SK-N-SH (cell line): ENCODE results near the gene RICTOR.

Source experiments
- CHD2 ChIP-seq: fragments of 150-350 bp; IDR thresholded peaks from 2 replicates; pipeline ENCODE4 v1.6.1; 2018; ENCODE audit warnings: low read length; ENCODE audit not compliant: partially characterized antibody
- FOXJ3 ChIP-seq: sonication (generic); formaldehyde crosslinking; IDR thresholded peaks from 2 replicates; pipeline ENCODE4 v1.5.1; 2020; ENCODE audit warnings: mild to moderate bottlenecking, missing genetic modification reagents
- FOXM1 ChIP-seq: IDR thresholded peaks from 2 replicates; pipeline ENCODE4 v1.4.0; 2012; ENCODE audit warnings: low read depth, mild to moderate bottlenecking
- MXI1 ChIP-seq: IDR thresholded peaks from 2 replicates; pipeline ENCODE4 v1.6.1; 2012; ENCODE audit warnings: mild to moderate bottlenecking, low read depth, low read length, improper control_type of control experiment
- NFIC ChIP-seq: IDR thresholded peaks from 2 replicates; pipeline ENCODE4 v1.4.0; 2012; ENCODE audit warnings: borderline replicate concordance
- POLR2AphosphoS5 ChIP-seq: IDR thresholded peaks from 2 replicates; pipeline ENCODE4 v1.6.1; 2012; ENCODE audit warnings: low read depth, low read length
- RCOR1 ChIP-seq: fragments of 150-350 bp; IDR thresholded peaks from 2 replicates; pipeline ENCODE4 v1.6.1; 2017; ENCODE audit warnings: antibody characterized with exemption, low read length
- REST ChIP-seq: IDR thresholded peaks from 2 replicates; pipeline ENCODE4 v1.6.1; 2012; ENCODE audit warnings: mild to moderate bottlenecking, low read depth, low read length, moderate library complexity
- SIN3A ChIP-seq: IDR thresholded peaks from 2 replicates; pipeline ENCODE4 v1.6.1; 2012; ENCODE audit warnings: low read depth, mild to moderate bottlenecking, low read length, moderate library complexity, borderline replicate concordance
- TCF12 ChIP-seq: IDR thresholded peaks from 2 replicates; pipeline ENCODE4 v1.4.0; 2012
- USF1 ChIP-seq: IDR thresholded peaks from 2 replicates; pipeline ENCODE4 v1.4.0; 2012; ENCODE audit warnings: low read depth, borderline replicate concordance
- TF ChIP-seq, protein P1 (sequence below): fragments of 200-600 bp; sonication (generic); IDR thresholded peaks from 2 replicates; pipeline ENCODE4 v1.6.1; 2017; ENCODE audit warnings: antibody characterized with exemption, mild to moderate bottlenecking, moderate library complexity
- TF ChIP-seq, protein P2 (sequence below): IDR thresholded peaks from 2 replicates; pipeline ENCODE4 v1.4.0; 2012; ENCODE audit warnings: low read depth
- TF ChIP-seq, protein P3 (sequence below): fragments of 150-350 bp; IDR thresholded peaks from 2 replicates; pipeline ENCODE4 v1.6.1; 2017; ENCODE audit warnings: antibody characterized with exemption, low read length, low read depth, borderline replicate concordance

- no peak for TF ChIP-seq RCOR1
- TF ChIP-seq, protein P1, sequence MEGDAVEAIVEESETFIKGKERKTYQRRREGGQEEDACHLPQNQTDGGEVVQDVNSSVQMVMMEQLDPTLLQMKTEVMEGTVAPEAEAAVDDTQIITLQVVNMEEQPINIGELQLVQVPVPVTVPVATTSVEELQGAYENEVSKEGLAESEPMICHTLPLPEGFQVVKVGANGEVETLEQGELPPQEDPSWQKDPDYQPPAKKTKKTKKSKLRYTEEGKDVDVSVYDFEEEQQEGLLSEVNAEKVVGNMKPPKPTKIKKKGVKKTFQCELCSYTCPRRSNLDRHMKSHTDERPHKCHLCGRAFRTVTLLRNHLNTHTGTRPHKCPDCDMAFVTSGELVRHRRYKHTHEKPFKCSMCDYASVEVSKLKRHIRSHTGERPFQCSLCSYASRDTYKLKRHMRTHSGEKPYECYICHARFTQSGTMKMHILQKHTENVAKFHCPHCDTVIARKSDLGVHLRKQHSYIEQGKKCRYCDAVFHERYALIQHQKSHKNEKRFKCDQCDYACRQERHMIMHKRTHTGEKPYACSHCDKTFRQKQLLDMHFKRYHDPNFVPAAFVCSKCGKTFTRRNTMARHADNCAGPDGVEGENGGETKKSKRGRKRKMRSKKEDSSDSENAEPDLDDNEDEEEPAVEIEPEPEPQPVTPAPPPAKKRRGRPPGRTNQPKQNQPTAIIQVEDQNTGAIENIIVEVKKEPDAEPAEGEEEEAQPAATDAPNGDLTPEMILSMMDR, result no peak
- TF ChIP-seq FOXJ3 (CRISPR knock-in tag), result no peak
- TF ChIP-seq USF1, result no peak
- no peak for TF ChIP-seq FOXM1
- TF ChIP-seq, protein P2, sequence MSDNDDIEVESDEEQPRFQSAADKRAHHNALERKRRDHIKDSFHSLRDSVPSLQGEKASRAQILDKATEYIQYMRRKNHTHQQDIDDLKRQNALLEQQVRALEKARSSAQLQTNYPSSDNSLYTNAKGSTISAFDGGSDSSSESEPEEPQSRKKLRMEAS, result no peak
- no peak for TF ChIP-seq SIN3A
- TF ChIP-seq NFIC, result no peak
- no peak for TF ChIP-seq POLR2AphosphoS5
- TF ChIP-seq, protein P3, sequence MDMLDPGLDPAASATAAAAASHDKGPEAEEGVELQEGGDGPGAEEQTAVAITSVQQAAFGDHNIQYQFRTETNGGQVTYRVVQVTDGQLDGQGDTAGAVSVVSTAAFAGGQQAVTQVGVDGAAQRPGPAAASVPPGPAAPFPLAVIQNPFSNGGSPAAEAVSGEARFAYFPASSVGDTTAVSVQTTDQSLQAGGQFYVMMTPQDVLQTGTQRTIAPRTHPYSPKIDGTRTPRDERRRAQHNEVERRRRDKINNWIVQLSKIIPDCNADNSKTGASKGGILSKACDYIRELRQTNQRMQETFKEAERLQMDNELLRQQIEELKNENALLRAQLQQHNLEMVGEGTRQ, result no peak
- TF ChIP-seq REST, result no peak
- TF ChIP-seq TCF12, result no peak
- TF ChIP-seq MXI1, result no peak
- TF ChIP-seq CHD2, result no peak
Measured at GRCh38 chr5:39057734-39058133, 16.5 kb downstream of the RICTOR start.
